OCI-LY3 (cell line): ENCODE results near the gene CDH15.

Source experiments
- H2AFZ ChIP-seq: fragments of 200-600, 300-600 bp; shearing (Covaris generic); 2 replicates; pipeline ENCODE4 v1.6.0; 2014; ENCODE audit warnings: antibody characterized with exemption, low read depth, low read length
- H3K27ac ChIP-seq: fragments of 200-600, 300-600 bp; sonication (generic); 2 replicates; pipeline ENCODE4 v1.5.1; 2014; ENCODE audit warnings: mild to moderate bottlenecking, low read length, moderate library complexity, mixed read lengths
- H3K27me3 ChIP-seq: fragments of 200-600, 300-600 bp; sonication (generic); 2 replicates; pipeline ENCODE4 v1.6.1; 2014; ENCODE audit warnings: low read depth, low read length, mixed read lengths
- H3K36me3 ChIP-seq: fragments of 200-600, 300-600 bp; sonication (generic); replicated peaks from 2 replicates; pipeline ENCODE3; 2014; ENCODE audit warnings: low read depth, low read length, mixed read lengths
- H3K4me1 ChIP-seq: fragments of 300-600, 200-600 bp; sonication (generic); 2 replicates; pipeline ENCODE4 v1.6.1; 2014; ENCODE audit warnings: low read length, mixed read lengths
- H3K4me2 ChIP-seq: fragments of 200-600, 300-600 bp; sonication (generic); 2 replicates; pipeline ENCODE4 v1.6.1; 2014; ENCODE audit warnings: low read length, mixed read lengths
- H3K4me3 ChIP-seq: fragments of 300-600, 200-600 bp; sonication (generic); 2 replicates; pipeline ENCODE4 v1.5.1; 2014; ENCODE audit warnings: antibody characterized with exemption, mild to moderate bottlenecking, low read length, moderate library complexity
- H3K79me2 ChIP-seq: fragments of 300-600, 200-600 bp; shearing (Covaris generic); 2 replicates; pipeline ENCODE4 v1.6.1; 2014; ENCODE audit warnings: mild to moderate bottlenecking, low read length, mixed read lengths
- H3K9ac ChIP-seq: fragments of 300-600, 200-600 bp; shearing (Covaris generic); 2 replicates; pipeline ENCODE4 v1.6.0; 2014; ENCODE audit warnings: mild to moderate bottlenecking, low read length, moderate library complexity
- H3K9me3 ChIP-seq: fragments of 200-600, 300-600 bp; shearing (Covaris generic); 2 replicates; pipeline ENCODE4 v1.6.1; 2014; ENCODE audit warnings: low read length, mixed read lengths; ENCODE audit not compliant: insufficient read depth
- H4K20me1 ChIP-seq: fragments of 200-600, 300-600 bp; sonication (generic); 2 replicates; pipeline ENCODE4 v1.6.1; 2016; ENCODE audit warnings: low read length, mixed read lengths; ENCODE audit not compliant: insufficient read depth
- CTCF ChIP-seq: fragments of 200-600, 300-600 bp; sonication (generic); IDR thresholded peaks from 2 replicates; pipeline ENCODE4 v1.5.1; 2014; ENCODE audit warnings: antibody characterized with exemption, low read length, low read depth
- EZH2phosphoT487 ChIP-seq: fragments of 200-600 bp; shearing (Covaris generic); IDR thresholded peaks from 2 replicates; pipeline ENCODE4 v1.6.1; 2018; ENCODE audit warnings: antibody characterized with exemption, mixed run types, low read depth

Gene CDH15

GRCh38 chr16:89198417-89199240 is 27.1 kb downstream of the CDH15 start:
- H3K9me3 ChIP-seq: no peaks in the 10 kb centered on the region
- no peaks in the 10 kb centered on the region for H3K79me2 ChIP-seq
- H3K4me2 ChIP-seq: no peak overlapping the region
- H3K4me1 ChIP-seq: no peaks in the 10 kb centered on the region
- H3K9ac ChIP-seq: no peak overlapping the region
- no peaks in the 10 kb centered on the region for H4K20me1 ChIP-seq
- H2AFZ ChIP-seq: no peak overlapping the region
- TF ChIP-seq CTCF (no peak), EZH2phosphoT487 (no peak)
- no peaks in the 10 kb centered on the region for H3K36me3 ChIP-seq
- H3K27ac ChIP-seq: no peak overlapping the region
- H3K27me3 ChIP-seq: no peaks in the 10 kb centered on the region
- H3K4me3 ChIP-seq: no peak overlapping the region

GRCh38 chr16:89199241-89200123 is 27.9 kb downstream of the CDH15 start:
- Histone ChIP-seq H3K9ac (no peak overlapping the region), H2AFZ (no peak overlapping the region), H3K4me2 (no peak overlapping the region), H3K27me3 (no peaks in the 10 kb centered on the region), H3K36me3 (no peaks in the 10 kb centered on the region), H3K27ac (no peak overlapping the region), H4K20me1 (no peaks in the 10 kb centered on the region), H3K9me3 (no peaks in the 10 kb centered on the region), H3K4me3 (0 out of 2 replicates have a peak overlapping the region, but pooled peaks have one; percentile 16), H3K4me1 (no peaks in the 10 kb centered on the region), H3K79me2 (no peaks in the 10 kb centered on the region)
- TF ChIP-seq CTCF (no peak), EZH2phosphoT487 (no peak)

- Histone ChIP-seq H3K9ac (no peak within 1 kb of the TSS), H3K4me1 (no peaks in the 10 kb centered on the region), H3K79me2 (no peaks in the 10 kb centered on the region), H3K27me3 (no peaks in the 10 kb centered on the region), H3K9me3 (no peaks in the 10 kb centered on the region), H3K36me3 (no peaks in the 10 kb centered on the region), H3K4me2 (0 out of 2 replicates have a peak within 1 kb of the TSS, but pooled peaks have one; percentile 7), H3K4me3 (0 out of 2 replicates have a peak within 1 kb of the TSS, but pooled peaks have one; percentile 16), H2AFZ (no peak within 1 kb of the TSS), H4K20me1 (no peaks in the 10 kb centered on the region), H3K27ac (no peak within 1 kb of the TSS)
- TF ChIP-seq CTCF: no peak
- TF ChIP-seq EZH2phosphoT487: no peak
Measured at GRCh38 chr16:89200124-89200849, 28.7 kb downstream of the CDH15 start, which contains the start of gene SLC22A31. Gene SLC22A31, minus strand, starts transcription at chr16:89200537. Its CDS starts 36 bp downstream, at chr16:89200501.
